Upper lobe of left lung (tissue), 4 donors: Measurements from ENCODE around the gene LCN9.

Experiments
- CTCF ChIP-seq, 6 experiments: fragments of 450-650 bp in 4 of 6; fragments of 200-600 bp in 2 of 6; sonication (generic) in 2 of 6; IDR thresholded peaks; one replicate each; pipeline ENCODE4 v1.5.1; 2016 to 2019; ENCODE audit warnings: antibody characterized with exemption in 6 of 6
- POLR2A ChIP-seq, 4 donors: fragments of 450-650 bp; IDR thresholded peaks; one replicate each; pipeline ENCODE4 v1.5.1; 2016 to 2017; ENCODE audit warnings: antibody characterized with exemption in 4 of 4, mild to moderate bottlenecking in 2 of 4
- POLR2AphosphoS5 ChIP-seq, 2 donors: sonication (generic); formaldehyde crosslinking; IDR thresholded peaks; one replicate each; pipeline ENCODE4 v1.5.1; 2017; ENCODE audit warnings: antibody characterized with exemption in 2 of 2

- TF ChIP-seq CTCF (IDR thresholded peaks at IDR 0.05): no peak
- no peak for TF ChIP-seq POLR2A (IDR thresholded peaks at IDR 0.05)
- TF ChIP-seq POLR2AphosphoS5 (IDR thresholded peaks at IDR 0.05): no peak
Observed at GRCh38 chr9:135639196-135639595, 23.9 kb upstream of the LCN9 start, which contains the start of gene GLT6D1.
